HL-60/S4 treated with retinoic acid at 250 ng/mL for 4 days and 3 days (cell line): ENCODE measurements around the gene TRAPPC3.

Experiments
- in situ Hi-C: fragments of 300-500 bp; cut with MboI; formaldehyde crosslinking; loops from 2 replicates; pipeline ENCODE4 v1.7.0; 2022; ENCODE audit warnings: low sequenced_read_pairs

Gene TRAPPC3

GRCh38 chr1:36128126-36128904 lies 21.0 kb downstream of the TRAPPC3 start:
- in situ Hi-C loops = no loop called here

GRCh38 chr1:36126797-36127500 lies 22.3 kb downstream of the TRAPPC3 start:
- in situ Hi-C loops = no loop called here

- in situ Hi-C loops = no loop called here
Observed at GRCh38 chr1:36126005-36126716, 23.1 kb downstream of the TRAPPC3 start.

GRCh38 chr1:36125129-36125991 lies 23.9 kb downstream of the TRAPPC3 start, which contains the start of gene COL8A2:
TSS of gene COL8A2 (minus strand) at chr1:36125222. CDS start at chr1:36100242, 24,980 bp downstream.
- in situ Hi-C loops = no loop called here

- in situ Hi-C loops = loop anchor here (25.0 kb wide), 1 partner anchor 288 kb away; no protein-coding TSS in a partner anchor
Observed at GRCh38 chr1:36124404-36125128, 24.7 kb downstream of the TRAPPC3 start.

- in situ Hi-C loops = loop anchor here (25.0 kb wide), 1 partner anchor 289 kb away; no protein-coding TSS in a partner anchor
Observed at GRCh38 chr1:36123356-36123755, 25.9 kb downstream of the TRAPPC3 start.

- in situ Hi-C loops = loop anchor here (25.0 kb wide), 1 partner anchor 290 kb away; no protein-coding TSS in a partner anchor
Observed at GRCh38 chr1:36122062-36123030, 26.9 kb downstream of the TRAPPC3 start.

GRCh38 chr1:36119456-36119855 lies 29.8 kb downstream of the TRAPPC3 start:
- in situ Hi-C loops = loop anchor here (25.0 kb wide), 1 partner anchor 293 kb away; no protein-coding TSS in a partner anchor

- in situ Hi-C loops = loop anchor here (25.0 kb wide), 1 partner anchor 294 kb away; no protein-coding TSS in a partner anchor
Observed at GRCh38 chr1:36118447-36119204, 30.7 kb downstream of the TRAPPC3 start.

GRCh38 chr1:36116901-36117300 lies 32.4 kb downstream of the TRAPPC3 start:
- in situ Hi-C loops = loop anchor here (25.0 kb wide), 1 partner anchor 295 kb away; no protein-coding TSS in a partner anchor

- in situ Hi-C loops = loop anchor here (25.0 kb wide), 1 partner anchor 296 kb away; no protein-coding TSS in a partner anchor
Observed at GRCh38 chr1:36115931-36116330, 33.4 kb downstream of the TRAPPC3 start.

- in situ Hi-C loops = loop anchor here (25.0 kb wide), 1 partner anchor 297 kb away; no protein-coding TSS in a partner anchor
Observed at GRCh38 chr1:36115200-36115669, 34.1 kb downstream of the TRAPPC3 start.

GRCh38 chr1:36114371-36114770 lies 34.9 kb downstream of the TRAPPC3 start:
- in situ Hi-C loops = loop anchor here (25.0 kb wide), 1 partner anchor 298 kb away; no protein-coding TSS in a partner anchor

GRCh38 chr1:36112823-36113222 lies 36.5 kb downstream of the TRAPPC3 start:
- in situ Hi-C loops = loop anchor here (25.0 kb wide), 1 partner anchor 299 kb away; no protein-coding TSS in a partner anchor

- in situ Hi-C loops = loop anchor here (25.0 kb wide), 1 partner anchor 301 kb away; no protein-coding TSS in a partner anchor
Observed at GRCh38 chr1:36111151-36111550, 38.1 kb downstream of the TRAPPC3 start.

GRCh38 chr1:36109041-36109679 lies 40.1 kb downstream of the TRAPPC3 start:
- in situ Hi-C loops = loop anchor here (25.0 kb wide), 1 partner anchor 303 kb away; no protein-coding TSS in a partner anchor
